ENCODE measurements around the gene APOA5.
"Not testable (repeated sequence)": the region's sequence is repeated elsewhere in the genome, so short reads cannot be mapped to it uniquely, and the experiment has no call there.

The APOA5 gene

GRCh38 chr11:116791813-116792143, at the start of gene APOA5:
Gene APOA5, minus strand, starts transcription at chr11:116791879. Its CDS starts 19 bp downstream, at chr11:116791860.
- no peak for DNase-seq (ENCODE audit: low spot score)

- no peak for DNase-seq (ENCODE audit: low spot score)
These were observed 49.1 kb upstream of the APOA5 start for GRCh38 chr11:116840746-116841296.

- no peak for DNase-seq (ENCODE audit: low spot score)
These were observed 48.6 kb upstream of the APOA5 start for GRCh38 chr11:116840224-116840745.

- DNase-seq (ENCODE audit: low spot score), result no peak
These were observed 46.8 kb upstream of the APOA5 start for GRCh38 chr11:116838321-116839084.

- no peak for DNase-seq (ENCODE audit: low spot score)
These were observed 45.8 kb upstream of the APOA5 start, which contains the start of gene APOA1 for GRCh38 chr11:116837231-116838091. Gene APOA1, minus strand, starts transcription at chr11:116837622. Its CDS starts 235 bp downstream, at chr11:116837387.

GRCh38 chr11:116836632-116836991, 44.9 kb upstream of the APOA5 start:
- no peak for DNase-seq (ENCODE audit: low spot score)

GRCh38 chr11:116835791-116836631, 44.3 kb upstream of the APOA5 start:
- peak; percentile 90 for DNase-seq (ENCODE audit: low spot score)

GRCh38 chr11:116835042-116835772, 43.5 kb upstream of the APOA5 start:
- no peak for DNase-seq (ENCODE audit: low spot score)

GRCh38 chr11:116834535-116835041, 42.9 kb upstream of the APOA5 start:
- not testable (repeated sequence) for DNase-seq (ENCODE audit: low spot score)

GRCh38 chr11:116833816-116834534, 42.3 kb upstream of the APOA5 start:
- DNase-seq (ENCODE audit: low spot score), result peak; percentile 15

- peak; percentile 38 for DNase-seq (ENCODE audit: low spot score)
These were observed 41.8 kb upstream of the APOA5 start for GRCh38 chr11:116833491-116833815.

GRCh38 chr11:116832350-116833290, 40.9 kb upstream of the APOA5 start:
- no peak for DNase-seq (ENCODE audit: low spot score)

- DNase-seq (ENCODE audit: low spot score), result no peak
These were observed 40.2 kb upstream of the APOA5 start for GRCh38 chr11:116831790-116832349.

GRCh38 chr11:116830184-116830912, 38.7 kb upstream of the APOA5 start:
- DNase-seq (ENCODE audit: low spot score), result no peak

- DNase-seq (ENCODE audit: low spot score), result no peak
These were observed 38.0 kb upstream of the APOA5 start, which contains the start of gene APOC3 for GRCh38 chr11:116829525-116830183. Gene APOC3, plus strand, starts transcription at chr11:116829907. Its CDS starts 676 bp downstream, at chr11:116830583.

GRCh38 chr11:116828632-116829524, 37.2 kb upstream of the APOA5 start:
- no peak for DNase-seq (ENCODE audit: low spot score)

All from left forelimb (tissue), 1 donor.